ENCODE measurements around the gene FGF3.

Gene FGF3

DNA sequence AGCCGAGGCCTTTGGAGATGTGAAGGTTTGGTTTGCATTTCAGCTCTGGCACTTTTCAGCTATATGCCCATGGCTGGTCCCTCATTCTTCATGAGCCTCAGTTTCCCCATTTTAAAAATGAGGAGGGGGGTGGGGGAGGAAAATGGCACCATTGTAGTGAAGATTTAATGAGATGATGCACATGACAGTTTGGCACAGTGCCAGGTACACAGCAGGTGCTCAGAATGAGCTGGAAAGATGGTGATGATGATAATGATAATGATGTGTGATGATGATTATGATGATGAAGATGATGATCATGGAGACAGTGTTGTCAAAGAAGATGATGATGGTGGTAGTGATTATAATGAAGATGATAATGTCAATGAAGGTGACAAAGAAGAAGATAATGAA is 24.3 kb upstream of the FGF3 start:
- no peak for DNase-seq (ENCODE audit: low spot score)

DNA sequence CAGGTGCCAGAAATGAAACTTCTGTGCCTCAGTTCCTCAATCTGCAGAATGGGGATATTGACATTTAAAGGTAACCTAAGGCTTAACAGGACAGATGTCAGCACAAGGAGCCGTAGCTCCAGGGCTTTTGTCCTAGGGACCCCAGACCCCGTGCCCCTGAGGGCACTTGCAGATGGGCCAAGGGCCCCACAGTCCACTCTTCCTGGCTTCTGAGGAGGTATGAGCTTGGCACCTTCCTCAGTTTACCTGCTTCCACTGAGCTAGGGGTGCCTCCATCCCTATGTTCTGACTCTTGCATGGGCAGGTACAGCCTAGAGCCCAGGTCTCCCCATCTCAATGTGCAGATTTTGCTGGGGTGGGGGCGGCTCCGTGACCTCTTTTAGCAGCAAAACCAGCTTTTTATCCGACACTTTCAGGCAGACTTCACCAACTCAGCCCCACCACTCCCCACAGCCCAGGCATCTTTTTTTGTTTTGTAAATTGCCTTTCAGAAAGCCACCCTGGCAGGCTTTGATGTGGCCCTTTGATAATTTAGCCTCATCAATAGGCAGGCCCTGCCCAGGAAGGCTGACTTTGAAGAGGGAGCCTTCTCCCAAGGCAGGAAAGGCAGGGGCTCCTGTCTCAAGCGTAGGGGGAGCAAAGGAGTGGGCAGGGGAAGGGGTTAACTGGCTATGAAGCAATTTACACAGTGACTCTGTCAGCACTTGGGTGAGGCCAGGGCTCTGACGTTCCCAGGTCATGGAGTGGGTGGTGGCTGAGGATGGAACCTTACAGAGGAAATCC is 23.7 kb upstream of the FGF3 start:
- peak; percentile 36 for DNase-seq (ENCODE audit: low spot score)

DNA sequence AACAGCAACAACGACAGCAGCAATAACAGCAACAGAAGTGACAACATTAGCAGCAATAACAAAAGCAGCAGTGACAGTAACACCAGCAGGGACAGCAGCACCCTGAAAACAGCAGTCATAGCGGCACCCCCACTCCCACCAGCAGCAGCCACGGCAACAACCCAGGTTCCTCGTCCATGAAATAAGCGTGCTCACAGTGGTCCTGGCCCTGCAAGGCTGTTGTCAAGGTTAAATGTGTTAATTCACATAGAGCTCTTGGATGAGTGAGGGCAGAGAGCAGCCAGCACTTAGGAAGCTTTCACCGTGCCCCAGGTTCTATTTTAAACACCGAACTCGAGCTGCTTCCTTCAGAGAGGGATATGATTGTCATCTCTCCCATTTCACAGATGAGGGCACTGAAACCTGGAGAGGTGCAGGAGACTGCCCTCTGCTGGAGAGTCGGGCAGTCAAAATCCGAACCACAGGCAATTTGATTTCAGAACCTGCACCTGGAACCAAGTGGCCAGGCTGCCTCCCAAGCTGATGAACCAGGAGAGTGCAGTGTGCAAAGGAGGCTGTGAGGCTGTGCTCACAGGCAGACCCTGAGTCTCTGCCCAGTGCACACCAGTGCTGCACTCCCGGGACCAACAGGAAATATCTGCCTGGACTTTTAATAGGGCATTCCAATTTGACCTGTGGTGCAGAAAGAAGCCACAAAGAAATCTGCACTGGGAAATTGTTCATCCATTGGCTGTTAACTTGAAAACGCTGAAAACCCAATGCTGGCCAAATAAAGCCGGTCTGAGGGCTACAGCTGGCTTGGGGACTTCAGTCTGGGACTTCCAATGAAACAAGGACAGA is 22.9 kb upstream of the FGF3 start:
- no peak for DNase-seq (ENCODE audit: low spot score)

GRCh38 chr11:69841170-69841858 is 22.1 kb upstream of the FGF3 start:
- DNase-seq (ENCODE audit: low spot score), result no peak

- DNase-seq (ENCODE audit: low spot score), result no peak
Observed at GRCh38 chr11:69840371-69841169, 21.4 kb upstream of the FGF3 start.

- no peak for DNase-seq (ENCODE audit: low spot score)
Observed at GRCh38 chr11:69839516-69839915, 20.3 kb upstream of the FGF3 start.

DNA sequence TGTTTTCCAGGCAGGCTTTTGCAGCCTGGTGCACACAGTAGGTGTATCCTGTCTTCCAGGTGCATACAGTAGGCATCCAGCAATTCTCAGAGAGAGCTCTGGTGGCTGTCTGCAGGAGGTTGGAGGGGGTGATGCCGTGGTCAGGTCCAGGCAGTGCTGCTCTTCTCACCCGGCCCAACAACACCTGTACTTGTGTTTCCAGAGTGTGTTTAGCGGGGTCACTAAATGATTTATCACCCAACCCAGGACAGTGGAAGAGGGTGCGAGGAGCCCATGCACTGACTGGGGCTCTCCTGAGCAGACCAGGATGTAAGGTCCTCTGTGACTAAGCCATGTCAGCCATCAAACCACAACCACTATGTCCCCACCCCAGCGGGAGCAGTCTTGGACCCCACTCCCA is 18.6 kb upstream of the FGF3 start:
- no peak for DNase-seq (ENCODE audit: low spot score)

DNA sequence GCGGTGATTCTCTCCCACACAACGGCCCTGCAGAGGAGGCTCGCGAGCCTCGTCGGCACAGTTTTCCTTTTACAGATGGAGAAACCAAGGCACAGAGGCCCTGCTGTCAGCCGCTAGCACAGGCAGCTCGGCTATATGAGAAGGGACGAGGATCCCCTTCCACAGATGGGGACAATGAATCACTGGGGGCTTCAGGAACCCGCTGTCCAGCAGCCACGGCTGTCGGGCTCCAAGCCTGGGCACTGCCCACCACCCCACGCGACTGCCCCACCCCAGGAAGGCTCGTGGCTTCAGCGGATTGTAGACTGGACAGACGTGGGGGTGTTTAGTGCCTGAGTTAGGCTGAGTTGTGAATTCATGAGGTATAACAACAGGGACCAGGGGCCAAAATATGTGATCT is 17.2 kb upstream of the FGF3 start:
- DNase-seq (ENCODE audit: low spot score), result no peak

- DNase-seq (ENCODE audit: low spot score), result no peak
Observed at GRCh38 chr11:69834811-69835800, 15.9 kb upstream of the FGF3 start.

- no peak for DNase-seq (ENCODE audit: low spot score)
Observed at GRCh38 chr11:69834251-69834650, 15.0 kb upstream of the FGF3 start.

DNA sequence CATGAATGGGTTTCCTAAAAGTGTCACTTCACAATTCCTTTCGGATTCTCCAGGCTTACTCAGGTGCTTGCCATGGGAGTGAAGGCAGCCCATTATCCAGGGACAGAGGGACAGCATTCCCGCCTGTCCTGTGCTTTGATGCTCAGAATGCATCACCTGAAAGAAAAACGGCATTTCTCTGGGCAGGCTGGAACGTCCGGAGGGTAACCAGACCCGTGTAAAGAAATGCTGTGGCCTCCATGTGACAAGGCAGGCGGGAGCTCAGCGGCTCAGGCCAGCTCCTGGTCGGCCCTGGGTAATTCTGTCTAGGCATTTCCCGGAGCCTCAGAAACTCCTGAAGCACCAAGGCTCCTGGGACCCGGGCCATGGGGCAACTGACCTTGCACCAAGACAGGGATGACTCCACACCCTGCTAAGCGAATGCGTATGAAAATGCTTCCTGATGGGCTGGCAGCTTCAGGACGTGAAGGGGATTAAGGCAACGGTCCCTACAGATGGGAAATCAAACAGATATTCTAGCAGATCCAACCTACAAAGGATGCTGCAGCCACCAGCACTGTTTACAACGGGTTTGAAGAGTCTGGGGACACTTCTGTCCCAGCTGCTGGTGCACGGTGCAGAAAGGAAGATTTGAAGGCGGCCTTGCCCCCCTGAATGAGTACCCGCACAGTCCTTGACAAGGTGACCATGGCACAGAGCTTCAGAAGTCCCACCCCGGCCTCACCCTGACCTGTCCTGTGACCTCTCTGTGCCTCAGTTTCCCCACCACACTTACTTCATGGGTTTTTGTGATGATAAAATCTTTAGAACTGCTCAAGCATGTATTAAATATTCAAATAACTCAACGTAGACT is 13.6 kb upstream of the FGF3 start:
- peak; percentile 64 for DNase-seq (ENCODE audit: low spot score)

GRCh38 chr11:69831985-69832384 is 12.8 kb upstream of the FGF3 start:
- DNase-seq (ENCODE audit: low spot score), result no peak

- no peak for DNase-seq (ENCODE audit: low spot score)
Observed at GRCh38 chr11:69830086-69830485, 10.9 kb upstream of the FGF3 start.

- DNase-seq (ENCODE audit: low spot score), result peak; percentile 17
Observed at GRCh38 chr11:69828971-69829344, 9.7 kb upstream of the FGF3 start.

GRCh38 chr11:69828276-69828970 is 9.2 kb upstream of the FGF3 start:
- DNase-seq (ENCODE audit: low spot score), result peak; percentile 30

- DNase-seq (ENCODE audit: low spot score), result no peak
Observed at GRCh38 chr11:69826773-69827172, 7.6 kb upstream of the FGF3 start.

DNA sequence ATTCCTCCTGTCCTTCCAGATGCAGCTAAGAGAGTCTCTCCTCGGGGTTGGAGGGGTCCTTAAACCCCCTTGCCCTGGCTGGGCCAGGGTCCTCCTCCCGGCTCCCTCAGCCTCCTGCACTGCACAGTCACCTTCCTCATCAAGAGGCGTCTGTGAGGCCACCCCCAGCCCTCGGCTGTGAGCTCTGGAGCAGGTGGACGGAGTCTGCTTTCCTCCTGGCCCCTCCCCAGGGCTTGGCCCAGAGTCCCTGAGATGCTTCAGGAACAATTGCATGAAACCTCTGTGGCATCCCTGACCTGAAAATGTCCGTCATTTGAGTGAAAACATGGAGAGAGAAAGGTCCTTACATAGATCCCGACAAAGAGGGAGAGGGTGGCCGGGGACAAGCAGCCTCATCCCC is 6.7 kb upstream of the FGF3 start:
- DNase-seq (ENCODE audit: low spot score), result no peak

GRCh38 chr11:69825037-69825834 is 6.0 kb upstream of the FGF3 start:
- no peak for DNase-seq (ENCODE audit: low spot score)
